ENCODE data around the gene RAX2.

The RAX2 gene

DNA sequence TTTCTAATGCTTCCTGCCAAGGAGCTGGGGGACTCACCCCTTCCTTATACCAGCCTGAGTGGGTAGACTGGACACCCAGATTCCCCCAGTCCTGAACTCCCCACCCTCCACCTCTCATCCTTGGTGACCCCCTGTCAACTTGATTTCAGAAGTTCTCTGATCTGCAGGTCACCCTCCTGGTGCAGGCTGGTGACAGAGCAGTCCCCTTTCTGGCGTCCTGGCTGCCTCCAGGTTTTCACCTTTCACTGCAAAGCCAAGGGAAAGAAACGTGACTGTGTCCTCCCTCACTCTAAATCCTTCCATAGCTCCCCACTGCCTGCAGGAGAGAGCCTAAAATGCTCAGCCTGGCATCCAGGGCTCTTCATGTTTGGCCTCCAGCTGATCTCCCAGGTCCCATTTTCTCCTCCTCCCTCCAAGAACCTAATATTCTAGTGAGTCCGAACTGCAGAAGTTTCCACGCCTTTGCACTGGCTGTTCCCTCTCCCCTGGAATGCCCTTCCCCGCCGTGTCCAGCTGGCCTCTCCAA, 18.2 kb upstream of the RAX2 start:
- Histone ChIP-seq H3K27me3 (ENCODE audit: low read depth) (no peaks in the 10 kb centered on the region), H3K4me3 (no peak overlapping the region), H3K36me3 (replicated peaks) (no peaks in the 10 kb centered on the region), H3K9me3 (peaks cover under 1% of the 10 kb centered on the region; the same call in 1 of the 2 replicates), H3K4me1 (no peaks in the 10 kb centered on the region)
- in situ Hi-C loops (cut with MboI; ENCODE audit: low sequenced_read_pairs), result no loop called here
- no peak for DNase-seq (ENCODE audit: low spot score in 2 of 2)

DNA sequence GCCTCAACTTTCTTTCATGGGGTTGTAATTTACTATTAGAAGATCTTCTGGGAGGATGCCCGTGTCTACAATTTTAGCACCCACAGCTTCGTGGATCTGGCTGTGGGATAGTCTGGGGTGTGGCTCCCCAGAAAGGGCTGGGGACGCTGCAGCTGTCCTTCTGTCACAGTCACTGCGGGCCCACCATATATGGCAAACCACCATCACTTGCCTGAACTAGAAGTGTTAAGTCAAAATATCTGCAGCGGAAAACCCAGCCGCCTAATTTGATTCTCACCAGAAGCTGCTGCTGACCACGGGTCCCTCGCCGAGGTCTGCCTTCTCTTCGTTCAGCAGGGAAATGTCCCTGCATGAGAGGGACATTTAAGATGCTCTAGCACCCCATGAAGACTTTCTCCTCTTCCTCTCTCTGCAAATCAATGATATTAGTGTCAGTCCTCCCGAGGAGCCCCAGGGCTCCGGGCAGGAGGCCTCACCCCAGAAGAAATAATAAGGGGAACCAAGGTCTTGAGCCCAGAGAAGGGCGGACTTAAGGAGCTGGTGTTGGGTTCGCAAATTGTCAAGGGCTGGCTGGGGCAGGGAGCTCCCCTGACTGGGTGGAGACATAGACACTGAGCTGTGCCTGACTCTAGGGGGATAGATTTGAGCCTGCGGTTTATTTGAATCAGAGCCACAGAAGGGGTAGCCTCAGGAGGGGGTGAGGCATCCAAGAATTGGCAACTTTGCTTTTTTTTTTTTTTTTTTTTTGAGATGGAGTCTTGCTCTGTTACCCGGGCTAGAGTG, 17.2 kb upstream of the RAX2 start:
- Histone ChIP-seq H3K9me3 (no peaks in the 10 kb centered on the region), H3K36me3 (replicated peaks) (peaks cover 1% of the 10 kb centered on the region), H3K4me1 (no peaks in the 10 kb centered on the region), H3K4me3 (no peak overlapping the region), H3K27me3 (ENCODE audit: low read depth) (no peaks in the 10 kb centered on the region)
- DNase-seq (ENCODE audit: low spot score in 2 of 2), result no peak
- in situ Hi-C loops (cut with MboI; ENCODE audit: low sequenced_read_pairs), result no loop called here

DNA sequence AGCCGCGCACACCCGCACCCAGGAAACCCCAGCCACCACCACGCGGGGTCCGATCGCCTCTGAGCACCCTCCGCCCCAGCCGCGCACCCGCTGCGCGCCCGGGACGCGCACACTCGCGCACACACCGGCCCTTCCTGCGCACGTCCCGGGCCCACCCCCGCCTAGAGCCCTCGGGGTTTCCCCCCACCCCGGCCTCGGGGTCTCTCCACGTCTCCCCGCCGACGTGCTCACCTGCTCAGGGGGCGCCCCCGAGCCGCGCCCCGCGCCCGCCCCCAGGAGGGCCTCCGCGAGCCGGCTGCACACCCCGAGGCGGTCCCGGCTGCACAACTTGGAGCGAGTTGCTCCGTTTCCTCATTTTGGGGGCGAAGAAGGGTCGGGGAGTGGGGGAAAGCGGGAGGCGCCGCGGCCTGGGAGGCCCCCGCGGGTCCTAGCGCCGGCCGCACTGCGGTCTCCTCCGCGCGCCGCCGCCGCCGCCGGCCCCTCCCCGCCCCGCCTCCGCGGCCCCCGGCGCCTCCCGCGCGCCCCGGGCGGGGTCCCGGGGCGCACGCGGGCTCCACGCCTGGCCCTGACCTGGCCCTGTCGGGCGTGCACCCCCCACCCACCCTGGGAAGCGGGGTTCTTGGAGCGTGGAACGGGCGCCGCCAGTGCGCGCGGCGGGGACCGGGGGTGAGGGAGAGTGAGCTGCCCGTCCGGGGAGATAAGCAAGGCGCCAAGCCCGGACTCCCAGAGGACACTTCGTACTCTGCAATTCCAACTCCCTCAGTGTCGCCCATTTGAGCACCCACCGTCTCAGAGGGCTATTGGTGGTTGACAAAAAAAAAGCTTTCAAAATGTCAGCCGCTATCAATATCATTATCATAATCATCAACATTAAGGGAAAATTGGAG, 14.2 kb upstream of the RAX2 start, which contains the start of gene MATK:
TSS of gene MATK (minus strand) at position 444 of the 887 bp plus-strand sequence. CDS start 1,246 bp downstream, outside the sequence.
- DNase-seq (ENCODE audit: low spot score in 2 of 2), result peak; percentile 23 to 56
- H3K27me3 ChIP-seq (ENCODE audit: low read depth), result no peaks in the 10 kb centered on the region

DNA sequence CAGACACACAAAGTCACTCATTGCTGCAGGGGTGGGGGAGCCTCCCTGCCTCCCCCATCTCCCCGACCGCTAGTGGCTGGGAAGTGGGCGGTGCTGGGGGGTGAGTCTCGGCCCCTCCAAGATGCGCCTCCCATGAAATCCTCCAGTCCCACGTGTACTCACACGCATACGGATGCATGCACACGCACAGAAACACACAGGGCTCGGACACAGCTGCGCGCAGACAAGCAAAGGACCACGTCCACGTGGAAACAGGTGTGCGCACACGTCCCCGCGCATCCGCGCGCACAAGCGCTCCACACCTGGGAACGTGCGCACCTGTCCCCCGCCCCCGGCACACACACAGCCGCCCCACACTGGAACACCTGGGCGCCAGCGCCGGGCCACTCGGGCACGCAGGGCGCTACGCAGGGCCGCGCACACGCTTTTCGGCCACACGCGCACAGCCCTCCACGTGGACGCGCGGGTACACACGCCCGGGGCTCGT, 13.5 kb upstream of the RAX2 start:
- H3K4me1 ChIP-seq, result no peaks in the 10 kb centered on the region
- H3K36me3 ChIP-seq (replicated peaks), result peaks cover 20% of the 10 kb centered on the region
- DNase-seq (ENCODE audit: low spot score in 2 of 2), result peak in 1 of 2 experiments; percentile 56
- H3K4me3 ChIP-seq, result peak overlapping the region; percentile 59
- in situ Hi-C loops (cut with MboI; ENCODE audit: low sequenced_read_pairs), result no loop called here
- no peaks in the 10 kb centered on the region for H3K27me3 ChIP-seq (ENCODE audit: low read depth)
- H3K9me3 ChIP-seq, result peaks cover 18% of the 10 kb centered on the region

More for the DNA sequence above, 14.2 kb upstream of the RAX2 start, which contains the start of gene MATK:
- Histone ChIP-seq H3K4me3 (peak within 1 kb of the TSS; percentile 59), H3K4me1 (no peaks in the 10 kb centered on the region), H3K36me3 (replicated peaks) (peaks cover 20% of the 10 kb centered on the region), H3K9me3 (peaks cover 15% of the 10 kb centered on the region)
- in situ Hi-C loops (cut with MboI; ENCODE audit: low sequenced_read_pairs), result no loop called here

DNA sequence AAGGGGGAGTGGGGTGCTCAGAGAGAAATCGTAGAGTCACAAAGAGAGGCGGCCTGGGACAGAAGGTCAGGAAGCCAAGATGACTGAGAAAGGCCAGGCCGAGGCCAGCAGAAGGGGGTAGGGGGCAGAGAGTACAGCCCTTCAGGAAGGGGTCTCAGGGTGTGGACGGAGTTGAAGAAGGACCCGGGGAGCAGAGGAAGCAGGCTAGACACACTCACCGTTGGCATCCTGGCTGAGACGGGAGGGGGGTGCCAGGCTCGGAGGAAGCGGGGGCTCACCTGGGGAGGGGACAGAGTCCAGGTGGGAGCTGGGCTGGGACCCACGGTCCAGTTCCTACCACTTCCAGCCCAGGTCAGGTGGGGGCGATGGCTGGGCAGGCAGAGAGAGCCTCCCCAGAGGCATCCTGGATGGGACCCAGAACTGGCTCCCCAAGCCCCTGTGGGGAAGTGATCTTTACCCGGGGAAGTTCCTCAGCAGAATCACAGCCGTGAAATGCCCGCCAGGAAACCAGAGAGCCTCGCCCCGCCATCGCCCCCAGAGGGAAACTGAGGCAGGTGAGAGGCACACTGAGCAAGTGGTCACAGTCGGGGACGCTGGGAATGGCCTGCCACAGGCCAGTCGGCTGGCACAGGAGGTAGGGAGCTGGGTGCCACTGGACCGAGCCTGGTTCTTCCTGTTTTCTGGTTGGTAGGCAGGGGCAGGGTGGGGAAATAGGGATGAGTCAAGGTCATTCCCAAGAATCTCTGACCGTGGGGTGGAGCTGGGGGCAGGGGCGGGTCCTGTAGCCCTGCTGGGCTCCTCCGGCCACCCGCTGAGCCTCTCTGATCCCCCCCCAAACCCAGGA, 12.8 kb upstream of the RAX2 start:
- in situ Hi-C loops (cut with MboI; ENCODE audit: low sequenced_read_pairs), result no loop called here
- Histone ChIP-seq H3K4me1 (no peaks in the 10 kb centered on the region), H3K36me3 (replicated peaks) (peaks cover 20% of the 10 kb centered on the region), H3K27me3 (ENCODE audit: low read depth) (no peaks in the 10 kb centered on the region), H3K4me3 (peak overlapping the region; percentile 59), H3K9me3 (peaks cover 18% of the 10 kb centered on the region)
- DNase-seq (ENCODE audit: low spot score in 2 of 2), result no peak

DNA sequence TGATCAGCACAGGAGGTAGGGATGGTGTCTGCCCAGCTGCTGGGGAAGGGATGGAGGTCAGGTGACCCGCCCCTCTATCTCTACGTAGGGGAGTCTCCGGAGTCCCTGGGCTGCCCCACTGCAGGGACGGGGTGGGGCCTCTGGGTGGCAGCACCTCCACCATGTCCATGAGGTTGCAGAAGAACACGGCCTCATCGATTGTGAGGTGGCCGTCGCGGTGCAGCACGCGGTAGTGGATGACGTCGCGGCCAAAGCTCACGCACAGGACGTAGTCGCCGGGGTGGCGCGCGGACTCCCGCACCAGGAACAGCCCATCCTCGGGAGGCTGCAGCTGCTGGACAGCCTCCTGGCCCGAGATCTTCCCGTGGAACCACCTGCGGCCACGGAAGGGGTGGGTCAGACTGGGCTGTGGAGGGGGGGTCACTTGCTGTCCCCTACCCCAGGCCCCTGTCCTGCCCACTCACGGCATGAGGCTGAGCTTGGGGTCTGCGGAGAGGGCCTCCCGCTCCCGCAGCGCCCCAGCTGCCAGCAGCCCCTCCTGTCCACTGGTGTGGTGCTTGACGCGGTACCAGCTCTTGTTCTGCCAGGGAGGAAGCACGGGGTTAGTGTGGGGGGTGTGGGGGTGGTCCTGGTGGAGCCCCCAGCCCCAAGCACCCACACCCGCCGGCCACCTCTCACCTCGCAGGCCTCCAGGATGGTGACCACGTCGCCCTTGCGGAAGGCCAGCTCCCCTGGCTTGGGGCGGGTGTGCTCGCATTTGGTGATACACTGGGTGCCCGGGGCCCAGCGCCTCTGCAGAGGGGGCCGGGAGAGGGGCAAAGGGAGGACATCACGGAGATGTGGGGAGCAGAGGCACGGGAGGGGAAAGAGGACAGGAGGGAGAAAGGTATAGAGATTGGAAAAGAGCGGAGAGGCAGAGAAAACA, 11.9 kb upstream of the RAX2 start:
- Histone ChIP-seq H3K4me1 (no peaks in the 10 kb centered on the region), H3K36me3 (replicated peaks) (peaks cover 20% of the 10 kb centered on the region), H3K4me3 (no peak overlapping the region), H3K27me3 (ENCODE audit: low read depth) (no peaks in the 10 kb centered on the region), H3K9me3 (peaks cover 18% of the 10 kb centered on the region)
- in situ Hi-C loops (cut with MboI; ENCODE audit: low sequenced_read_pairs), result no loop called here
- DNase-seq (ENCODE audit: low spot score in 2 of 2), result no peak

DNA sequence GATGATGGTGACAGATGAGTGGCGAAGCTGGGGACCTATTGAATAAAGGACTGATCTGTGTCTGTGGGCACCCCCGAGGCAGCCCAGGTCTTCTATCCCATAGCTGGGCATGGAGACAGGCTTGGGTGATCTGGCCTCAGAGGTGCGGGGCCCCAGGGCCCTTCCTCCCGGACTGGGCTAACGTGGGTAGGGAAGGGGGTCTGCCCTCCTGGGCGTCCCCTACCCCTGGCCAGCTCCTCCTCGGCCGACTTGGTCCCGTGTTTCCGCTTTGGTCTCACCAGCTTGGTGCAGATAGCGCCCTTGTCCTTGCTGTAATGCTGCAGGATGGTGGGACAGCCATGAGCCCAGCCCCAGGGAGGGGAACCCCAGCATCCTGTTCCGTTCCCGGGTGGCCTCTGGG, 10.9 kb upstream of the RAX2 start:
- no peaks in the 10 kb centered on the region for H3K27me3 ChIP-seq (ENCODE audit: low read depth)
- H3K4me1 ChIP-seq, result no peaks in the 10 kb centered on the region
- H3K4me3 ChIP-seq, result no peak overlapping the region
- in situ Hi-C loops (cut with MboI; ENCODE audit: low sequenced_read_pairs), result no loop called here
- no peak for DNase-seq (ENCODE audit: low spot score in 2 of 2)
- peaks cover 18% of the 10 kb centered on the region for H3K9me3 ChIP-seq
- peaks cover 20% of the 10 kb centered on the region for H3K36me3 ChIP-seq (replicated peaks)

DNA sequence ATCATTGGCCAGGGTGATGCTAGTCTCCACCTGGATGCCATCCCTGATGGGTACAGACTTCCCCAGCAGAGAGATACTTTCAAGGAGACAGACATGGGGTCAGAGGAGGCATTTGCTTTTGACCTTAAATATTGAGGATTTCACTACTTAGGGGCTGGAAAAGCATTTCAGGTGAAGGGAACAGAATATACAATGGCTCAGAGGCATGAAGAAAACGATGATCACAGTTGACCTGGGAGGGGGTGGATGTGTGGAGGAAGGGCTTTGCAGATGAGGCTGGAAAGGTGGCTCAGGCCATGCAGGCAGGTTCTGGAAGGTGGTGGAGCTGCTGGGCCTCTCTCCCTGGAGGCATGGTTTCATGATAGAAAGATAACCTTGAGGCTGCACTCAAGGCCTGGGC, 10.3 kb upstream of the RAX2 start:
- no peak for DNase-seq (ENCODE audit: low spot score in 2 of 2)
- H3K36me3 ChIP-seq (replicated peaks), result peaks cover 20% of the 10 kb centered on the region
- in situ Hi-C loops (cut with MboI; ENCODE audit: low sequenced_read_pairs), result no loop called here
- no peaks in the 10 kb centered on the region for H3K4me1 ChIP-seq
- peaks cover 18% of the 10 kb centered on the region for H3K9me3 ChIP-seq
- H3K4me3 ChIP-seq, result no peak overlapping the region
- H3K27me3 ChIP-seq (ENCODE audit: low read depth), result no peaks in the 10 kb centered on the region

DNA sequence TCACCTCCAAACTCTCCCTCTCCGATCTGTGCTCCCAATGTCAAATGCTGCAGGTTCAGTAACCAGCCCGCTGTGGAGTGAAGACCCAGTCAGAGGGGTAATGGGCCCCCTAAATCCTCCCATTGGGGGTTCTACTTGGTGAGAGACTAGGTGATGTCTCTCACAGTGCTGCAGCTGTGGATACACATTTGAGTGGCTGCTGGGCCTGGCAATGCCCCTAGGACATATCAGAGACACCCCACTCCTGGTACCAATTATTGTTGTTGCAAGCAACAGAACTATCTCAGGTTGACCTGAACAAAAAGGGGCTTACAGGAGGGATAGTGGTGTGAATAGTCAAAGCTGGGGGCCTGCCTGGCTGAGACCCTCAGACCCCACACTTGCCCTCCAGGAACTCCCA, 9.6 kb upstream of the RAX2 start:
- DNase-seq (ENCODE audit: low spot score in 2 of 2), result no peak
- in situ Hi-C loops (cut with MboI; ENCODE audit: low sequenced_read_pairs), result no loop called here
- Histone ChIP-seq H3K4me1 (no peaks in the 10 kb centered on the region), H3K36me3 (replicated peaks) (peaks cover 20% of the 10 kb centered on the region), H3K27me3 (ENCODE audit: low read depth) (no peaks in the 10 kb centered on the region), H3K9me3 (peaks cover 18% of the 10 kb centered on the region), H3K4me3 (no peak overlapping the region)

DNA sequence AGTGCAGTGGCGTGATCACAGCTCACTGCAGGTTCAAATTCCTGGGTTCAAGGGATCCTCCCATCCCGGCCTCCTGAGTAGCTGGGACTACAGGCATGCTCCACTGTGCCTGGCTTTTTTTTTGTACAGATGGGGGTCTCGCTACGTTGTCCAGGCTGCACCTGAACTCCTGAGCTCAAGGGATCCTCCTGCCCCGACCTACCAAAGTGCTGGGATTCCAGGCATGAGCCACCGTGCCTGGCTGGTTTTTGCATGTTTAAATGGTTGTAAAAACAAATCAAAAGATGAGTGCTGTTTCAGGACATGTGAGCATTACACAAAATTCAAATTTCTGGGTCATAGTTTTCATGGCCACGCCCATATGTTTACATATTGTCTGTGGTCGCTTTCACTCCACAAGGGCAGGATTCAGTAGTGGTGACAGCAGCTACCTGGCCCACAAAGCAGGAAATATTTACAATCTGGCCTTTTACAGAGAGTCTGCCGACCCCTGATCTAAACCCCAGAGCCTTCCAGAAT, 8.8 kb upstream of the RAX2 start:
- Histone ChIP-seq H3K27me3 (ENCODE audit: low read depth) (no peaks in the 10 kb centered on the region), H3K9me3 (peaks cover 18% of the 10 kb centered on the region)

DNA sequence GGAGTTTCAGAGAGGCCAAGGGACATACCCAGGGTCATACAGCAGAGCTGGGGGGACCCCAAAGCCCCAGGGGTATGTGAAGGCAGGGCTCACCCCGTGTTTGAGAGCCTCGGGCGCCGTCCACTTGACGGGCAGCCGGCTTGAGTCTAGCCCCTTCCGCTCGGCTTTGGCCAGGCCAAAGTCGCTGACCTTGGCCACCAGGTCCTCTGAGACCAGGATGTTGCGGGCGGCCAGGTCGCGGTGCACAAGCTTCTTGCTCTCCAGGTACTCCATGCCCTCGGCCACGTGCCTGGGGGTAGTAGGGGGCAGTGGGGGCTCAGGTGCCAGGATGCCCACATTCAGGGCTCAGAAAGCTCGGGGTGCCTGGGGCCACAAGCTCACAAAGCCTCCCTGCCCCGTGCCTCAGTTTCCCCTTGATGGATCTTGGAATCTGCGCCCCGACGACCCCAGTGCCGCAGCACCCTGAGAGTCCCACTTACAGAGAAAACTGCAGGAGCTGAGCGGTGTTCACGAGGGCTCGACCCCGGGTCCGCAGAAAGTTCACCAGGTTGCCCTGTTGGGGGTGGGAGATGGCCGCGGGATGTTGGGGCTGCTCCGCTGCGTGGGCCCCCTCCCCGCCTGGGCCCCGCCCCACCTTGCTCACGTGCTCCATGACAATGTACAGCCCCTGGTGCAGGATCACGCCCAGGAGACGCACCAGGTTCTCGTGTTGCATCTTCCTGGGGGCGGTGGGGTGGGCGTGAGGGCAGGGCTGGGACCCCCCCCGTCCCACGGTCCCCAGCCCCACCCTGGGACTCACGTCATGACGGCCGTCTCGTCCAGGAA, 7.1 kb upstream of the RAX2 start:
- H3K27me3 ChIP-seq (ENCODE audit: low read depth), result no peaks in the 10 kb centered on the region
- H3K36me3 ChIP-seq (replicated peaks), result peaks cover 18% of the 10 kb centered on the region
- in situ Hi-C loops (cut with MboI; ENCODE audit: low sequenced_read_pairs), result no loop called here
- peaks cover 18% of the 10 kb centered on the region for H3K9me3 ChIP-seq
- no peaks in the 10 kb centered on the region for H3K4me1 ChIP-seq
- no peak for DNase-seq (ENCODE audit: low spot score in 2 of 2)
- H3K4me3 ChIP-seq, result no peak overlapping the region

More for the DNA sequence above, 8.8 kb upstream of the RAX2 start:
- no peaks in the 10 kb centered on the region for H3K4me1 ChIP-seq
- in situ Hi-C loops (cut with MboI; ENCODE audit: low sequenced_read_pairs), result no loop called here
- no peak for DNase-seq (ENCODE audit: low spot score in 2 of 2)
- no peak overlapping the region for H3K4me3 ChIP-seq
- peaks cover 20% of the 10 kb centered on the region for H3K36me3 ChIP-seq (replicated peaks)

Data from HAP-1 (cell line).